Measurements from ENCODE around the gene SLC6A14. TPM values are rescaled to one million over a fixed set of nuclear protein-coding genes. Genes with fewer than 3 reads are reported as not detected.

Gene SLC6A14
- total RNA-seq, 4 donors from 2014 or later: 1.4 to 34.8 (median 8.9) TPM; not detected in 1

DNA sequence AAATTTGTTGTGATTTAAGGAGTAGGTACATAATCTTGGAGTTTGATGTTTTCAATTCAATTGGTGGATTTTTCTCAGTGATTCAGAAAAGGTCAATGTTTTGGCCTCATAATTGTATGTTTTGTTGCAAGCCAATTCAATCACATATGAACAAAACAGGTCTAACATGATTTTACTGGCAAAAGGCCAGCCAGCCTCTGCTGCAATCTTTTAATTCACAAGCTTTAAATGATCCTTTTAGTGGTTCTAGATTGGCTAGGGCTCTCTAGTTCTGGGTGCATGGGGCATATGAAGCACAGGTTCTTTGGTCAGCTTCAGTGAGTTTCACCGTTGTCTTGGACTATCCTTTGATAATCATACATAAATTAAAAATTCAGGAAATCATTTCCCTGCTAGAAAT is 19.2 kb upstream of the SLC6A14 start:
- TF ChIP-seq, protein P1, sequence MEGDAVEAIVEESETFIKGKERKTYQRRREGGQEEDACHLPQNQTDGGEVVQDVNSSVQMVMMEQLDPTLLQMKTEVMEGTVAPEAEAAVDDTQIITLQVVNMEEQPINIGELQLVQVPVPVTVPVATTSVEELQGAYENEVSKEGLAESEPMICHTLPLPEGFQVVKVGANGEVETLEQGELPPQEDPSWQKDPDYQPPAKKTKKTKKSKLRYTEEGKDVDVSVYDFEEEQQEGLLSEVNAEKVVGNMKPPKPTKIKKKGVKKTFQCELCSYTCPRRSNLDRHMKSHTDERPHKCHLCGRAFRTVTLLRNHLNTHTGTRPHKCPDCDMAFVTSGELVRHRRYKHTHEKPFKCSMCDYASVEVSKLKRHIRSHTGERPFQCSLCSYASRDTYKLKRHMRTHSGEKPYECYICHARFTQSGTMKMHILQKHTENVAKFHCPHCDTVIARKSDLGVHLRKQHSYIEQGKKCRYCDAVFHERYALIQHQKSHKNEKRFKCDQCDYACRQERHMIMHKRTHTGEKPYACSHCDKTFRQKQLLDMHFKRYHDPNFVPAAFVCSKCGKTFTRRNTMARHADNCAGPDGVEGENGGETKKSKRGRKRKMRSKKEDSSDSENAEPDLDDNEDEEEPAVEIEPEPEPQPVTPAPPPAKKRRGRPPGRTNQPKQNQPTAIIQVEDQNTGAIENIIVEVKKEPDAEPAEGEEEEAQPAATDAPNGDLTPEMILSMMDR (IDR thresholded peaks at IDR 0.05): no peak
- no peak for TF ChIP-seq POLR2A (IDR thresholded peaks at IDR 0.05)
- no peak overlapping the region for H3K27ac ChIP-seq
- intact Hi-C loops (cut with DNase I): no loop called here
- DNase-seq: no peak
- no peak overlapping the region for H3K4me3 ChIP-seq
- H3K27me3 ChIP-seq: no peaks in the 10 kb centered on the region
- 44 to 71% methylated on average over 1 of the region's 1 CpG for WGBS, 2 donors
- H3K4me1 ChIP-seq: peaks cover 0 to 13% (median 0%) of the 10 kb centered on the region in 3 donors
- no peaks in the 10 kb centered on the region for H3K36me3 ChIP-seq
- H3K9me3 ChIP-seq: no peaks in the 10 kb centered on the region

DNA sequence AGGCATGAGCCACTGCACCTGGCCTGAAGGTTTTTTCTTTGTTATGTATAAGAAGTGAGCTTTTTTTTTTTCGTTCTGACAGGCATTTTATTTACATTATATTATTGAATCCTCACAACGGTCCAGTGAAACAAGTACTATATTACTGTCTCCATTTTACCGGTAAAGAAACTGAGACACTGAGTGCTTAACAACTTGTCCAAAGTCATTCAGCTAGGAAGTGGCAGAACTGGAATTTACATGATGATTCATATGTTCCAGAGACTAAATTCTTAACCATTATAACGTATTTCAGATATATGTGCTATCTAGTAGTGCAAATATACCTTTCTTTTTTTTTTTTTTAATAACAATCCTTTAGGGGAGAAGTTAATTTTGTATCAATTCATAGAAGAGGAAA is 18.4 kb upstream of the SLC6A14 start:
- intact Hi-C loops (cut with DNase I): no loop called here
- Histone ChIP-seq H3K27me3 (no peaks in the 10 kb centered on the region), H3K4me3 (no peak overlapping the region), H3K36me3 (no peaks in the 10 kb centered on the region), H3K27ac (no peak overlapping the region), H3K4me1 (peaks cover 0 to 13% (median 0%) of the 10 kb centered on the region in 3 donors), H3K9me3 (no peaks in the 10 kb centered on the region)
- no peak for DNase-seq
- 44 to 46% methylated on average over 4 of the region's 4 CpGs for WGBS, 2 donors
- no peak for TF ChIP-seq POLR2A (IDR thresholded peaks at IDR 0.05)
- TF ChIP-seq, protein P1 (IDR thresholded peaks at IDR 0.05): no peak

DNA sequence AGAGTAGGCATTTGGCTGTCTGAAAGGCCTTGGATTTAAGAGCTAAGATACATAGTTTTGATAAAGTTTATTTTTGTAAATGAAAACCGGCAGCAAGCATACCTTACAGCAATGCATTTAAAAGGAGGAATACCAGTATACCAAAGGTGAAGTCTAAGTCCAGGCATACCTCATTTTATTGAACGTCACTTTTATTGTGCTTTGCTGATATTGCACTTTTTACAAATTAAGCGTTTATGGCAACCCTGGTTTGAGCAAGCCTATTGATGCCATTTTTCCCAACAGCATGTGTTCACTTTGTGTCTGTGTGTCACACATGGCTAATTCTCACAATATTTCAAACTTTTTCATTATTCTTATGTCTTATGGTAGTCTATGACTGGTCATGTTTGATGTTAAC is 8.4 kb upstream of the SLC6A14 start:
- TF ChIP-seq POLR2A (IDR thresholded peaks at IDR 0.05): no peak
- TF ChIP-seq, protein P1 (IDR thresholded peaks at IDR 0.05): no peak
- Histone ChIP-seq H3K9me3 (no peaks in the 10 kb centered on the region), H3K27ac (no peak overlapping the region), H3K36me3 (no peaks in the 10 kb centered on the region), H3K4me1 (no peaks in the 10 kb centered on the region), H3K4me3 (no peak overlapping the region), H3K27me3 (no peaks in the 10 kb centered on the region)
- no peak for DNase-seq
- intact Hi-C loops (cut with DNase I): no loop called here
- 84 to 85% methylated on average over 3 of the region's 3 CpGs for WGBS, 2 donors

DNA sequence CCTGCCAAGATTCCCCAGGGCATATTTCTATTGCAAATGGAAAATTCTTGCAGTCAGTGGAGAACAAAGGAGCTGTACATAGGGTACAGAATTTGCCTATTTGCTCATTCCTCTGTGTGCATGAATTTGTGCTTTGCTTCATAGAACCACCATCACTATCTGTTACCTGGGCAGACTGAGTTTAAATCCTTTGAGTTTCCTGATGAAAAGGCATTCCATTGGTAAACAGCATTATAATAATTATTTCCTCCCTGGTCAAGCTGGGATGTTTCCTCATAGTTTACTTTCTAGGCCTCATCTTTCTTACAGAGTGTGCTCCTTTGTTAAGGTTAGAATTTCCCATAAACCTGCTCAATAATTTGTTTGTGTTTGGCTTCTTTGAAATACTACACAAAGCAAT is 809 bp upstream of the SLC6A14 start:
- Histone ChIP-seq H3K27me3 (no peaks in the 10 kb centered on the region), H3K27ac (no peak overlapping the region), H3K36me3 (no peaks in the 10 kb centered on the region), H3K4me3 (no peak overlapping the region), H3K4me1 (no peaks in the 10 kb centered on the region), H3K9me3 (no peaks in the 10 kb centered on the region)
- intact Hi-C loops (cut with DNase I): no loop called here
- TF ChIP-seq, protein P1 (IDR thresholded peaks at IDR 0.05): no peak
- TF ChIP-seq POLR2A (IDR thresholded peaks at IDR 0.05): no peak
- DNase-seq: no peak

DNA sequence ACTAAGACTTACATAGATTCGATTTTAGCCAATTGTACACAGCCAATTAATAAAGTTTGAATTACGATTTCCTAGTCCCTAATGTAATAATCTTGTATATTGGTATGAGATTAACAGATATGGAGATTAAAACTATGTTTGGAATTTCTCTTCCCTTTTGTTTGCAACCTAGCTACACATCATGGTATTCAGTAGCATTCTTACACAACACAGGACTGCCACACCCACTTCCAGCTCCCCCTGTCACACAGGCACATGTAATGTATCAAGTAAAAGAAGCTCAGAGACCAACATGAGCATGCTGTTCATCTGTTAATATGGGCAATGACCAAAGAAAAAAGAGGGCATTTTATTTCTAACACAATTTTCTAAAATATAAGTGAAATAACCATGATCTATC is 12.8 kb downstream of the SLC6A14 start:
- TF ChIP-seq, protein P1 (IDR thresholded peaks at IDR 0.05): no peak
- TF ChIP-seq POLR2A (IDR thresholded peaks at IDR 0.05): no peak
- H3K9me3 ChIP-seq: no peaks in the 10 kb centered on the region
- intact Hi-C loops (cut with DNase I): no loop called here
- H3K27me3 ChIP-seq: no peaks in the 10 kb centered on the region
- no peaks in the 10 kb centered on the region for H3K36me3 ChIP-seq
- no peak overlapping the region for H3K4me3 ChIP-seq
- H3K27ac ChIP-seq: no peak overlapping the region
- DNase-seq: no peak
- no peaks in the 10 kb centered on the region for H3K4me1 ChIP-seq
- 63 to 78% methylated on average over 2 of the region's 2 CpGs for WGBS, 2 donors
